Natural killer cell (primary cell): ENCODE results near the gene ITPKB. TPM values are rescaled to one million over a fixed set of nuclear protein-coding genes. Genes with fewer than 3 reads are reported as not detected.

Source experiments
- ATAC-seq, 3 donors: fragments of 150-1000 bp in 2 of 3; fragments of 200-7000 bp in 1 of 3; cut with Tn5 transposase; 1 replicate in 1 of 3; 2 replicates in 2 of 3; pipeline ENCODE4 v1.10.0; 2021; ENCODE audit warnings: mild to moderate bottlenecking in 2 of 3, moderate library complexity in 2 of 3
- DNase-seq, 2 donors: peaks; one replicate each; pipeline versions ENCODE4 v3.0.0 to v3.0.0-alpha.2; 2013 to 2021; ENCODE audit warnings: mixed read lengths in 1 of 2
- H3K27ac ChIP-seq: one replicate; pipeline ENCODE4 v1.5.1; 2013; ENCODE audit warnings: mild to moderate bottlenecking, low read length
- H3K27me3 ChIP-seq: one replicate; pipeline ENCODE4 v1.6.1; 2013; ENCODE audit warnings: low read length; ENCODE audit not compliant: control insufficient read depth, insufficient read depth
- H3K36me3 ChIP-seq: one replicate; pipeline ENCODE4 v1.6.1; 2013; ENCODE audit warnings: low read length; ENCODE audit not compliant: control insufficient read depth, insufficient read depth
- H3K4me1 ChIP-seq: one replicate; pipeline ENCODE4 v1.6.1; 2013; ENCODE audit warnings: low read length; ENCODE audit not compliant: control insufficient read depth, insufficient read depth
- H3K4me3 ChIP-seq: one replicate; pipeline ENCODE4 v1.5.1; 2013; ENCODE audit warnings: low read length
- H3K9me3 ChIP-seq: one replicate; pipeline ENCODE4 v1.6.1; 2013; ENCODE audit warnings: low read length; ENCODE audit not compliant: control insufficient read depth, insufficient read depth
- H3K27ac Mint-ChIP-seq, 2 donors: one replicate each; pipeline ENCODE4 v1.8.0; 2022; ENCODE audit warnings: mild to moderate bottlenecking in 2 of 2, mixed read lengths in 2 of 2, moderate library complexity in 1 of 2
- H3K27me3 Mint-ChIP-seq, 2 donors: one replicate each; pipeline ENCODE4 v1.8.0; 2022; ENCODE audit warnings: low read depth in 2 of 2, mixed read lengths in 2 of 2
- H3K36me3 Mint-ChIP-seq: one replicate; pipeline ENCODE4 v1.8.0; 2022; ENCODE audit warnings: mixed read lengths
- H3K4me1 Mint-ChIP-seq, 2 donors: one replicate each; pipeline ENCODE4 v1.8.0; 2022; ENCODE audit warnings: mixed read lengths in 2 of 2
- H3K4me3 Mint-ChIP-seq: one replicate; pipeline ENCODE4 v1.8.0; 2022; ENCODE audit warnings: mild to moderate bottlenecking, moderate library complexity, mixed read lengths
- H3K9me3 Mint-ChIP-seq, 2 donors: one replicate each; pipeline ENCODE4 v1.8.0; 2022; ENCODE audit warnings: mixed read lengths in 2 of 2
- WGBS: methylation state at CpG from one replicate; pipeline ENCODE4 v1.1.7; 2013; ENCODE audit warnings: missing lambda C conversion rate; ENCODE audit not compliant: insufficient coverage; 5-methylcytosine and 5-hydroxymethylcytosine counted together
- intact Hi-C: fragments of 100-400 bp; cut with micrococcal nuclease; formaldehyde crosslinking; loops from one replicate; pipeline ENCODE4 v1.14.2; 2022
- total RNA-seq, 4 donors: library from RNA; stranded (reverse); fragments of 120-200 nt in 1 of 4; gene quantifications; one replicate each; pipeline versions ENCODE4 v1.2.3 to v1.2.4, GENCODE V29; 2013 to 2022
- TF ChIP-seq, protein P1 (sequence below): fragments of 200-600 bp; IDR thresholded peaks from one replicate; pipeline ENCODE4 v1.8.0; 2022; ENCODE audit warnings: antibody characterized with exemption

The ITPKB gene
- total RNA-seq, 3 donors from 2014 or later (not counting 1 experiment from before 2014, with no cell fraction given) = 92.2 to 133 (median 99.0) TPM

- peaks cover 14% of the 10 kb centered on the region for H3K36me3 ChIP-seq
- H3K27me3 Mint-ChIP-seq = no peaks in the 10 kb centered on the region
- H3K4me1 Mint-ChIP-seq = peaks cover 64 to 72% of the 10 kb centered on the region in 2 donors
- TF ChIP-seq, protein P1, sequence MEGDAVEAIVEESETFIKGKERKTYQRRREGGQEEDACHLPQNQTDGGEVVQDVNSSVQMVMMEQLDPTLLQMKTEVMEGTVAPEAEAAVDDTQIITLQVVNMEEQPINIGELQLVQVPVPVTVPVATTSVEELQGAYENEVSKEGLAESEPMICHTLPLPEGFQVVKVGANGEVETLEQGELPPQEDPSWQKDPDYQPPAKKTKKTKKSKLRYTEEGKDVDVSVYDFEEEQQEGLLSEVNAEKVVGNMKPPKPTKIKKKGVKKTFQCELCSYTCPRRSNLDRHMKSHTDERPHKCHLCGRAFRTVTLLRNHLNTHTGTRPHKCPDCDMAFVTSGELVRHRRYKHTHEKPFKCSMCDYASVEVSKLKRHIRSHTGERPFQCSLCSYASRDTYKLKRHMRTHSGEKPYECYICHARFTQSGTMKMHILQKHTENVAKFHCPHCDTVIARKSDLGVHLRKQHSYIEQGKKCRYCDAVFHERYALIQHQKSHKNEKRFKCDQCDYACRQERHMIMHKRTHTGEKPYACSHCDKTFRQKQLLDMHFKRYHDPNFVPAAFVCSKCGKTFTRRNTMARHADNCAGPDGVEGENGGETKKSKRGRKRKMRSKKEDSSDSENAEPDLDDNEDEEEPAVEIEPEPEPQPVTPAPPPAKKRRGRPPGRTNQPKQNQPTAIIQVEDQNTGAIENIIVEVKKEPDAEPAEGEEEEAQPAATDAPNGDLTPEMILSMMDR = no peak
- ATAC-seq (no peak), DNase-seq (peak in 1 of 2 donors; percentile 19)
- H3K4me3 Mint-ChIP-seq = no peak overlapping the region
- H3K4me3 ChIP-seq = no peak overlapping the region
- no peak overlapping the region for H3K27ac ChIP-seq
- H3K36me3 Mint-ChIP-seq = no peaks in the 10 kb centered on the region
- H3K9me3 Mint-ChIP-seq = no peaks in the 10 kb centered on the region
- intact Hi-C loops = no loop called here
- H3K9me3 ChIP-seq = no peaks in the 10 kb centered on the region
- H3K4me1 ChIP-seq = peaks cover 64% of the 10 kb centered on the region
- WGBS = 80% methylated on average over 11 of the region's 11 CpGs
- H3K27ac Mint-ChIP-seq = peak overlapping the region; percentile 63 to 91
- H3K27me3 ChIP-seq = no peaks in the 10 kb centered on the region
Measured at GRCh38 chr1:226719596-226720387, 19.3 kb downstream of the ITPKB start.

DNA sequence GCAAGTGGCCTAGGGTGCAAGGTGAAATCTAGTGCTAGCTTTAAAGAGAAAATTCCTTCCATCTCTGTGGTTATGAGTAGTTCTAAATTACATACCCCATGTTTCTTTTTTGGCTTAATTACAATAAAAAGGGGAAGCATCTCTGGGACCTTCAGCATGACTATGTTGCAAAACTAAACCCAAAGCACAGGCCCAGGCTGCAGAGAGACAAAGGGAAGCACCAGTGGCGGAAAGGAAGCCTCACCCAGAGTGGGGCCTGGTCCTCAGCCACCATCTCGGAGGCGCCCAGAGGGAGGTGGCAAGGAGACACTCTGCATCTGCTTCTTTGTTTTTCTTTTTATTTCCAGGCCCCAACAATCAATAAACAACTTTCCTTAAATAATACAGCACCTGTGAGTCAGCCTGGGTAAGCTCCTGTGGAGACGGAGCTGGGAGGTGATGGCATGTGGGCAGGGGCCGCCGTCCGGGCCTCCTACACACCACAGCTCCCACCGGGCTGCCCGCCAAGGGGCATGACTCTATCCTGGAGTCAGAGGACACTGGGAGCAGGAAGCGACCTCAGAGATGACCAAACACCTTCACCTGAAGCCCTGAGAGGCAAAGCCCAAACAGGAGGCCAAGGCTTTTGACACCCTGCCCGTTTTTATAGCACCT lies 21.7 kb downstream of the ITPKB start:
- Histone ChIP-seq H3K27ac (peak overlapping the region; percentile 55), H3K27me3 (no peaks in the 10 kb centered on the region), H3K4me1 (peaks cover 55% of the 10 kb centered on the region), H3K36me3 (peaks cover 13% of the 10 kb centered on the region), H3K9me3 (no peaks in the 10 kb centered on the region), H3K4me3 (no peak overlapping the region)
- H3K4me1 Mint-ChIP-seq = peaks cover 64 to 72% of the 10 kb centered on the region in 2 donors
- DNase-seq (peak in 1 of 2 donors; percentile 47), ATAC-seq (peak; percentile 49 to 67 (median 59))
- H3K9me3 Mint-ChIP-seq = no peaks in the 10 kb centered on the region
- 42% methylated on average over 11 of the region's 11 CpGs for WGBS
- TF ChIP-seq, protein P1 = no peak
- no peaks in the 10 kb centered on the region for H3K27me3 Mint-ChIP-seq
- intact Hi-C loops = no loop called here
- H3K4me3 Mint-ChIP-seq = peak overlapping the region; percentile 52
- H3K36me3 Mint-ChIP-seq = no peaks in the 10 kb centered on the region
- H3K27ac Mint-ChIP-seq = peak overlapping the region; percentile 90 to 91

GRCh38 chr1:226716577-226716976 lies 22.5 kb downstream of the ITPKB start:
- Mint-ChIP-seq H3K4me1 (peaks cover 69 to 72% of the 10 kb centered on the region in 2 donors), H3K27me3 (no peaks in the 10 kb centered on the region), H3K27ac (peak overlapping the region; percentile 90 to 91), H3K9me3 (no peaks in the 10 kb centered on the region), H3K4me3 (peak overlapping the region; percentile 25), H3K36me3 (no peaks in the 10 kb centered on the region)
- H3K4me1 ChIP-seq = peaks cover 56% of the 10 kb centered on the region
- H3K27ac ChIP-seq = no peak overlapping the region
- no peak overlapping the region for H3K4me3 ChIP-seq
- H3K9me3 ChIP-seq = no peaks in the 10 kb centered on the region
- DNase-seq (no peak), ATAC-seq (no peak)
- WGBS = 85% methylated on average over 3 of the region's 3 CpGs
- TF ChIP-seq, protein P1 = no peak
- peaks cover 12% of the 10 kb centered on the region for H3K36me3 ChIP-seq
- intact Hi-C loops = no loop called here
- H3K27me3 ChIP-seq = no peaks in the 10 kb centered on the region
